IgD-negative memory B cell (primary cell): ENCODE measurements around the gene GABBR2. TPM values are rescaled to one million over a fixed set of nuclear protein-coding genes. Genes with fewer than 3 reads are reported as not detected.

Experiments used
- H3K27ac Mint-ChIP-seq, 3 donors: one replicate each; pipeline ENCODE4 v1.8.0; 2020 to 2022; ENCODE audit warnings: mild to moderate bottlenecking in 3 of 3, mixed read lengths in 3 of 3, moderate library complexity in 1 of 3
- H3K27me3 Mint-ChIP-seq: one replicate; pipeline ENCODE4 v1.8.0; 2021; ENCODE audit warnings: mixed read lengths
- H3K36me3 Mint-ChIP-seq: one replicate; pipeline ENCODE4 v1.8.0; 2020; ENCODE audit warnings: mild to moderate bottlenecking, mixed read lengths
- H3K4me1 Mint-ChIP-seq, 3 donors: one replicate each; pipeline ENCODE4 v1.8.0; 2020 to 2022; ENCODE audit warnings: mixed read lengths in 3 of 3, mild to moderate bottlenecking in 1 of 3
- H3K4me3 Mint-ChIP-seq, 4 donors: one replicate each; pipeline ENCODE4 v1.8.0; 2020 to 2022; ENCODE audit warnings: mild to moderate bottlenecking in 4 of 4, mixed read lengths in 4 of 4, moderate library complexity in 3 of 4
- H3K9me3 Mint-ChIP-seq, 3 donors: one replicate each; pipeline ENCODE4 v1.8.0; 2020 to 2021; ENCODE audit warnings: mixed read lengths in 3 of 3, mild to moderate bottlenecking in 1 of 3
- polyA plus RNA-seq: library from polyadenylated mRNA; unstranded; fragments of 300-500 nt; fragmentation: Illumina TruSeq; gene quantifications from one replicate; pipeline ENCODE4 v1.2.3, GENCODE V29; 2021

The GABBR2 gene
- polyA plus RNA-seq, 1 donor from 2014 or later: not detected

DNA sequence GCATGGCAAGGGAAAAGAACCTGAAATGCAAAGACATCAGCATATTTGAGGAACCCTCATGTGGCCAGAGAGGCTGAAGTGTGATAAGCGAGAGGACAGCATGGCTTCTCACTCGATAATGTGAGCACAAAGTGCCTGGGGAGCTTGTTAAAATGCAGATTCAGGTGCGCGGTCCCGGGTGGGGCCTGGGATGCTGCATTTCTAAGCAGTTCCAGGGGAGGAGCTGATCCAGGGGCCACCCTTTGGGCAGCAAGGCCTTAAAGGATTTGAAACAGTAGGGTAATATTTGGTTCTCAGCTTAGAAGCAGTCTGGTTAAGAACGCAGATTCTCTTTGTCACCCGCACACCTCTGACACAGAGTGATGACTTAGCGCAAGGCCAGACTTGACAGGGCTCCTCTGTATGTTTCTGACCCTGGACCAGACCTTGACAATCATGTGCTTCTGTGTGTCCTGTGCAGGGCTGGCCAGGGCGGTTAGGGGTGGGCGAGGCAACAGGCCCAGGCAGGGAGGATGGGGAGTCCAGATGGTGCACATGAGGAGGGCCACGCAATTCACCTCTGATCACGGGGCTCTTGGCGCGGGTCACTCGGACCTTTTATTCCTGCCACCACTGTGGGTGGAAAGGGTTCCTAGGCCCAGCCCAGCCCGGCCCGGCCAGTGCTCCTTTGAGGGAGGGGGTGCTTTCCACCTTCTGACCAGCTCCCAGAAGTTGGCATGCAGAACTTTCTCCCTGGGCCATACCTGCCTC lies 390.5 kb downstream of the GABBR2 start:
- H3K27ac Mint-ChIP-seq: no peak overlapping the region
- H3K4me1 Mint-ChIP-seq: peaks cover 0 to 2% (median 2%) of the 10 kb centered on the region in 3 donors
- H3K36me3 Mint-ChIP-seq: no peaks in the 10 kb centered on the region
- no peak overlapping the region for H3K4me3 Mint-ChIP-seq
- peaks cover 3% of the 10 kb centered on the region for H3K27me3 Mint-ChIP-seq
- H3K9me3 Mint-ChIP-seq: no peaks in the 10 kb centered on the region

DNA sequence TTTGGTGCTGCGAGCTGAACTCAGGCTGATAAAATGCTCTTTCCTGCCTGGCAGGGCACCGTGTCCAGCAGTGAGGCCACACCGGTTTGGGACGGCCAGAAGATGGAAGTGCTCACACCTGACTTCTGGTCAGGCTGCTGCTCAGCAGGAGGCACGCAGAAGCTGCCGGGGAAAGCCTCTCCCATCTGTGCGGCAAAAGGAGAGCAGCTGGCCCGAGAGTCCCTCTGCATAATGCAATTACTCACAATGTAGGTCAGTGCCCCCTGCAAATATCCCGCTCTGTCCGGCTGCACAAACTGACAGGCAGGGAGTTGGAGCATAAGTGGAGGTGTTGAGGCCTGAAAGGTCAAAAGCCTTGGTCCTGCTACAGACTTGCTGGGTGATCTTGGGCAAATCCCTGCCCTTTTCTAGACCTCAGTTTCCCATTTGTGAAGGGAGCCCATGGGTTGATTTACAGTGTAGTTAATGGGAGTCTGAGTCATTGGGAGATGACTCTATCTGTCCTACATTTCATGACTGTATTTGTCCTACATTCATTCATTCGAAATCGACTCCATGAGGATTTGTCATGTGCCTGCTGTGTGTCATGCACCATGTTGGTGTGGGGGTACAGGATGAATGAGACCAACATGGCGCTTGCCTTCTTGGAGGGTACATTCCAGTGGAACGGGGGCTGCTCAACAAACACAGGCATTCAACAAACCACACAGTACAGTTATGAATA lies 391.4 kb downstream of the GABBR2 start:
- peaks cover 3% of the 10 kb centered on the region for H3K27me3 Mint-ChIP-seq
- H3K27ac Mint-ChIP-seq: no peak overlapping the region
- H3K36me3 Mint-ChIP-seq: no peaks in the 10 kb centered on the region
- H3K4me3 Mint-ChIP-seq: no peak overlapping the region
- H3K4me1 Mint-ChIP-seq: peaks cover 0 to 2% (median 2%) of the 10 kb centered on the region in 3 donors
- no peaks in the 10 kb centered on the region for H3K9me3 Mint-ChIP-seq

DNA sequence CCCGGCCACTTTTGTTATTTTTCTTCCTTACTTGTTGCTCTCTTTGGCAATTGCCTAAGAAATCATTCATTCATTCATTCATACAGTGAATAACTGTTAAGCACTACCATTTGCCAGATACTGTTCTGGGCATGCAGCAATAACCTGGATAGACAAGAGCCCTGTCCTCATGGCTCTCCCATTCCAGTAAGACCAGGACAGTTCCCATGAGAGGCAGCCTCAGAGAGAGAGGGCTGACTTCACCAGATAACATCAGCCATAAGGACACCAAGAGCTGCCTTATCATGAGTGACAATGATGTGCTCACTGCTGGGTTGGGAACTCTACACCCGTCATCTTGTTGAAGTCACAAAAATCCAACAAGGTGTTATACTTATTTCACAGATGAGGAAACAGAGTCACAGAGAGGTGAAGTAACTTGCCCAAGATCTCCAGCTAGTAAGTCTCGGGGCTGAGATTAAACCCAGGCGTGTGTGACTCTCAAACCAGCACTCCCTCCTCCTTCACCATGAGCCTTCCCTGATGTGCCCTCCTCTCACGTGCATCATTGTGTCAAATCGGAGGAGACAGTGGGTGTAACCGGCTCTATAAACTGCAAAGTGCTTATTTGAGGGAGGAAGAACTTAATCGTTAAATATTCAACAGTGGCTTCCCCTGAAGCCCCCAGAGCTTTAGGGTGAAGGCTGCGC lies 392.1 kb downstream of the GABBR2 start:
- Mint-ChIP-seq H3K27me3 (peaks cover 3% of the 10 kb centered on the region), H3K9me3 (no peaks in the 10 kb centered on the region), H3K4me1 (peaks cover 0 to 2% (median 2%) of the 10 kb centered on the region in 3 donors), H3K27ac (no peak overlapping the region), H3K4me3 (no peak overlapping the region), H3K36me3 (no peaks in the 10 kb centered on the region)

DNA sequence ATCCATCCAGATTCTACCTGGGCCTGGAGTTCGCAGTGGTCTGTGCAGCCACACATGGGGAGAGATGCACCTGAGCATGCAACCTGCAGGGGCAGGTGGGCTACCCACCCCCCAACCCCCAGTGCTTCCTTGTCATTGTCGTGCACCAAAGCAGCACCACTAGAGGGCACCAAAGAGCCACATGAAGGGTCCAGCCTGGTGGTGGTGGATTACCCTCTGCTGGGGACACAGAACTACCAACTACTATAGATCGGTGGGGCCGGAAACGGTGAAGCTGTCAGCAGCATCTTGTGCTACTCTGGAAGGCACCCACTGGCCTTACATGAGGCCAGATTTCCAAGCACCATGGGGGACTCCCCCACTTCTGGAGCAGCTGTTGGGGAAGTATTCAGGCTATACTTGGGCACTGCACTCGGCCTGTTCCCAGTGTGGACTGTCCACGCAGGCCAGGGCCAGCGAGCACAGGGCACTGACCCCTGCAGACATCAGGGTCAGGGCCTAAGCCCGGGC lies 393.1 kb downstream of the GABBR2 start:
- no peaks in the 10 kb centered on the region for H3K9me3 Mint-ChIP-seq

DNA sequence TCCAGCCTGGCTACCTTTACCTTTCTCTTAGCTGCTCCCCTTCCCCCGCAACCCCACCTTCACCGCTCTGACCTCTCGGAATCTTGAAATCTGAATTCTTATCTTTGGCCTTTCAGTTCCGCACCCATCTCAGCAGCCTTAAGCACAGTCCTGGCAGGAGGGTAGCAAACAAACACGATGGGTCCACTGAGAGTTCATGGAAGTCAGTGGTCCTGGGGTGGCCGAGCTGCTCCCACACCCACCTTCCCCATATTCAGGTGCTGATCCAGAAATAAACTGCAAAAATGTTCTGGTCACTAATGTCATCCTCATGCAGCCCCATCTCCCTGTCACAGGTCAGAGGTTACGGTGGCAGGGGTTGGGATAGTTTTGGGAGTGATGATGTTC lies 393.7 kb downstream of the GABBR2 start:
- peaks cover 0 to 2% (median 2%) of the 10 kb centered on the region in 3 donors for H3K4me1 Mint-ChIP-seq

More for the DNA sequence above, 393.1 kb downstream of the GABBR2 start:
- no peak overlapping the region for H3K27ac Mint-ChIP-seq
- H3K4me1 Mint-ChIP-seq: peaks cover 0 to 2% (median 2%) of the 10 kb centered on the region in 3 donors
- H3K4me3 Mint-ChIP-seq: no peak overlapping the region
- H3K36me3 Mint-ChIP-seq: no peaks in the 10 kb centered on the region
- peaks cover 3% of the 10 kb centered on the region for H3K27me3 Mint-ChIP-seq

DNA sequence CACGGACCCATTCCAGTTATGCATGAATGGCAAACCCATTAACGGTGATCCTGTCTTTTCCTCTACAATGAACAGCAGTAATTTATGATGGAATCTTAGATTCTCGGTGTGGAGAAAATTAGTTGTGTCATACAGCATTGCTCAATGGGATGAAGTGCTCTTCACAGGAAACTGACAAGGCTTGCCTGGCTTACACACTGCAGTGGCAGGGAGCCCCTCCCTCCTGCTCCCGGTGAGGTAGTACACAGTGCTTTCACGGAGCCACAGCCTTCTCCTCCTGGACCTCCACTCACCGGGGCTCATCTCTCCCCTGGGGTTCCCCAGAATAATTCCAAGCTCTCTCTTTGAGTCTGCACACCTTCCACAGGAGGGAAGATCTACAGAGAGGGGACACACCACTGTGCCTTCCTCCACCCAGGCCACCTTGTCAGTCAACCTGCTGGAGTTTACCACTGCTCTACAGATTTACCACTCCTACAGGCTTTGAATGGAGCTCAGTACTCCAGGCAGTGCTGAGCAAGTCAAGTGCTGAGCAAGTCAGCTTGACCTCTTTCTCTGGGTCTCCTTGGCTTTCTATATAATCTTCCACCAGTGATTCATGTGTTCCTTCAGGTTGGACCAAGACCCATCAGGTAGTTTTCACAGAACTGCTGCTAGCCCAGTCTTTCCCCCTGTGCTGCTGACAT lies 394.2 kb downstream of the GABBR2 start:
- H3K27me3 Mint-ChIP-seq: peaks cover 3% of the 10 kb centered on the region
- no peak overlapping the region for H3K4me3 Mint-ChIP-seq
- no peaks in the 10 kb centered on the region for H3K36me3 Mint-ChIP-seq
- H3K4me1 Mint-ChIP-seq: peaks cover 0 to 2% (median 2%) of the 10 kb centered on the region in 3 donors
- H3K9me3 Mint-ChIP-seq: no peaks in the 10 kb centered on the region
- no peak overlapping the region for H3K27ac Mint-ChIP-seq

More for the DNA sequence above, 393.7 kb downstream of the GABBR2 start:
- Mint-ChIP-seq H3K9me3 (no peaks in the 10 kb centered on the region), H3K27ac (no peak overlapping the region), H3K36me3 (no peaks in the 10 kb centered on the region), H3K4me3 (no peak overlapping the region), H3K27me3 (peaks cover 3% of the 10 kb centered on the region)

DNA sequence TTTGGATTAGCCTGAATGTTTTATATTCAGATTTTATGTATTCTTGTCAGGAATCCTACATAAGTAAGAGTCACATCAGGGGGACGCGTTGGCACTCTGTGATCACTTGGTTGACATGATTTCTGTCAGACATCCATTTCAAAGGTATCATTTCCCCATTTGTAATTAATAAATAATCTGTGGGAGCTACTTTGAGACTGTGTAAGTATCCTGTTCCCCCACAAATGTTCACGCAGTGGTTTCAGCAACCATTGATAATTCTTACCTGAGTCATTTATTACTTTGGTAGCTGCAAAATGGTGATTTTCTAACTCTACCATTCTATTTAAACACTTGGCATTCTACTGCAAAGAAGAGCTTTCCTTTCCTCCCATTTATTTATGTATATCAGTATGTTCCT lies 396.4 kb downstream of the GABBR2 start:
- H3K4me3 Mint-ChIP-seq: no peak overlapping the region
- no peaks in the 10 kb centered on the region for H3K9me3 Mint-ChIP-seq
- H3K4me1 Mint-ChIP-seq: peaks cover 0 to 2% (median 2%) of the 10 kb centered on the region in 3 donors
- peaks cover 3% of the 10 kb centered on the region for H3K27me3 Mint-ChIP-seq
- no peak overlapping the region for H3K27ac Mint-ChIP-seq
- no peaks in the 10 kb centered on the region for H3K36me3 Mint-ChIP-seq

DNA sequence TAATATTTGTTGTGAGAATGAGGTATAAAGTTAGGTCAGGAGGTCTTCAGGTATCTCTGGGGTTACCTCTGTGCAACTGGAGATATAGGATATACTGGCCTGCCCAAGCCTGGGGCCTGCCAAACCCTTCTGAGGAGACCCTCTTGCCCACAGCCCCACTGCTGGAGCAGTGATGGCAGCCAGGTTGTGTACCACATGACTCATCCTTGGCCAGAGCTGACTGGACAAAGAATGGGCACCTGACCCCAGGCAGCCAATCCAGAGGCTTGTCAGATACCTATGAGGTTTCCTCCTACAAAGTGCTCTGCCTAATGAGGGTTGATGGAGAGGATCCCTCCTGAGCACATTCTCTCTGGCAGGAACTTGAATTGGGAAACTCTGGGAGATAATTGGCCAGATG lies 397.2 kb downstream of the GABBR2 start:
- Mint-ChIP-seq H3K4me1 (peaks cover 0 to 2% (median 2%) of the 10 kb centered on the region in 3 donors), H3K27me3 (peaks cover 3% of the 10 kb centered on the region), H3K27ac (no peak overlapping the region), H3K9me3 (no peaks in the 10 kb centered on the region), H3K4me3 (no peak overlapping the region), H3K36me3 (no peaks in the 10 kb centered on the region)

DNA sequence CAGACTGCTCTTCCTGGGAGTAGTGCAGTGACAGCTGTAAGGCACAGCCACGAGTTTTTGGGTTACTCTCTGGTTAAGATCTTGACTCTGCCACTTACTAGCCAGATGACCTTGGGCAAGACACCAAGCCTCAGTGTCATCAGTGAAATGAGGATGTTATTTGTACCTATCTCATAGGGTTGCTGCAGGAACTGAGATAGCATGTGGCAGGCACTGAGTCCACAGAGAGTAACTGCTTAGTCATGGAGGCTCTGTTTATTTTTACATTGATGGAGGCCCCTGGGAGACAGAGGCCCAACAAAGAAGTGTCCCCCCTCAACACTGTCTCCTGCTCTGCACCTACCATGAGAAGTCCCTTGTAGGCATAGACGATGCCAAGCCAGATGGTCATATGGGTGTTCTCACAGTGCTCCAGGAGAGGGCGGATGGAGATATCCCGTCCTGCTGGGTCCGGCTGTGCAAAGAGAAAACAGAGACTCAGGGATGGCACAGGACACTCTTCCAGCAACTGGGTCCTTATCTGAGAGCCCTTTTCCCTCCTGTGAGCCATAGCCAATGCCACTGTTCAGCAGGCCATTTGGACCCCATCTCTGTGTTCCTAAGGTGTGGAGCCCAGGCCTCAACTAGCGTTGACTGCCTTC lies 397.9 kb downstream of the GABBR2 start:
- H3K4me3 Mint-ChIP-seq: no peak overlapping the region
- no peak overlapping the region for H3K27ac Mint-ChIP-seq

DNA sequence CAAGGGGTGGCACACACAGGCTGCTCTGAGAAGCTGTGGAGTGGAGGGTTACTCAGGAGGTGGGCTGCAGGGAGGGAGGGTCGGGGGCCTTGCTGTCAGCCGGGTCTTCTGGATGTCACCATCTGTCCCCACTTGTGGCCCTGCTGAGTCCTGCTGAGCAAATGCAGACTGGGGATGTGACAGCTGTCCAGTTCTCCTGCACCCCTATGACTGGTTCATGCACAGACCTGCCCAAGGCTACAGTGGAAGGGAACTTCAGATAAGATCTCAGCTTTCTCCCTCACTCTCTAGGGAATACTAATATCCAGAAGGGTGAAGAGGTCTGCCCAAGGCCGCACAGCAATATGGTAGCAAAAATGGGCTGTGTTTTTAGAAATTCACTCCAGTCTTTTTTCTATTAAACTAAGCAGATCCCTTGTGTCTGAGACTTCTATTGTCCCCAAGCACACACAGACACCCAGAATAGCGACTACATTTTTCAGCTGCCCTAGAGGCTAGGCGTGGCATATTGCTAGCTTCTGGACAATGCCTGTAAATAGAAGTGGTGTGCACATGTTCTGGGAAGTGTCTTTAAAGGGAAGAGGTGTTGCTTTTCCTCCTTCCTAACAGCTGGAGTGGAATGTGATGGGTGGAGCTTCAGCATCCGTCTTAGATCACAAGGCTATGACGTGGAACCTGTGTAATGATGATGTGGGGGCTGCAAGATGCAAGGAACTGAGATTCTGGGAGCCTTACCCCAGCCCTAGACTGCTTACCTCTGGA lies 402.2 kb downstream of the GABBR2 start:
- Mint-ChIP-seq H3K27ac (no peak overlapping the region), H3K27me3 (no peaks in the 10 kb centered on the region), H3K36me3 (no peaks in the 10 kb centered on the region), H3K4me1 (no peaks in the 10 kb centered on the region), H3K4me3 (no peak overlapping the region), H3K9me3 (no peaks in the 10 kb centered on the region)

More for the DNA sequence above, 397.9 kb downstream of the GABBR2 start:
- H3K36me3 Mint-ChIP-seq: no peaks in the 10 kb centered on the region
- H3K4me1 Mint-ChIP-seq: peaks cover 0 to 2% (median 2%) of the 10 kb centered on the region in 3 donors
- peaks cover 3% of the 10 kb centered on the region for H3K27me3 Mint-ChIP-seq
- H3K9me3 Mint-ChIP-seq: no peaks in the 10 kb centered on the region

DNA sequence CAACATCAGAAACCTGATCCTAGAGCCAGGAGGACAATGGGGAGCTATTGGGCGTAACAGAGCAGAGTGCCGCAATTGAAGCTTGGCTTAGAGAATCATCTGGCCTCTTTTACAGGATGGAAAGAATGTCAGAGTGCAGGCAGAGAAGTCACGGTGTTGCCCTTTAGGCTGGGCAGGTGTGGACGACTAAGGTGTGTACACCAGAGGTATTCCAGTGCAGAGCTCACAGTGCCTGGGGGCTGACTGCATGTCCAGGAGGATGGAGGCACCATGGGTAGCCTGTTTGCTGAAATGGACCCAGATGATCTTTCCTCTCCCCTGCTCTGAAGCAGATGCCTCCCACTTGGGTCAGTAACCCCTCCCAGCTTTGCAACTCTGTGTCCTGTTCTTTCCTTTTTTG lies 404.4 kb downstream of the GABBR2 start:
- Mint-ChIP-seq H3K27me3 (no peaks in the 10 kb centered on the region), H3K4me3 (no peak overlapping the region), H3K27ac (no peak overlapping the region), H3K9me3 (no peaks in the 10 kb centered on the region), H3K36me3 (no peaks in the 10 kb centered on the region), H3K4me1 (no peaks in the 10 kb centered on the region)

DNA sequence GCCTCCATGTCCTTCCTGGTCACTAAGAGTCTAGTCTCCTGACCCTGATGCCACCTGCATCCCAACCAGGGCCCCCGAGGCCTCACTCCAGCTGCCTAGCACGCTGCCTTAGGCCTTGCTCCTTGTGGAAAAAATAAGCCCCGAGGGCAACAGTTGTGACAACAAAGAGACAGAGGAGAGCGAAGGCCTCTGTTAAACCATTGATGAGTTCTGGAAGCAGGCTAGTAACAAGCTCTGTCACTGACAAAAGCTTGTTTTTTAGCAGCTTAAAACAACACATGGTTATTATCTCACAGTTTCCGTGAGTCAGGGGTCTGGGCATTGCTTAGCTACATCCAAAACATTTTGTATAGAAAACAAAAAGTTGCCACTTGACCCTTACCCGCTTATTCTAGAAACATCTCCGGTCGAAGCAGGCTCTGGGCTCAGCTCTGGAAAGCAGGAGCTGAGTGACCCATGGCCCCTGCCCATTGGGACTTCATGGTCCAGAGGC lies 405.1 kb downstream of the GABBR2 start:
- H3K4me3 Mint-ChIP-seq: no peak overlapping the region
- no peaks in the 10 kb centered on the region for H3K4me1 Mint-ChIP-seq
- no peaks in the 10 kb centered on the region for H3K36me3 Mint-ChIP-seq
- H3K9me3 Mint-ChIP-seq: no peaks in the 10 kb centered on the region
- no peaks in the 10 kb centered on the region for H3K27me3 Mint-ChIP-seq
- H3K27ac Mint-ChIP-seq: no peak overlapping the region

DNA sequence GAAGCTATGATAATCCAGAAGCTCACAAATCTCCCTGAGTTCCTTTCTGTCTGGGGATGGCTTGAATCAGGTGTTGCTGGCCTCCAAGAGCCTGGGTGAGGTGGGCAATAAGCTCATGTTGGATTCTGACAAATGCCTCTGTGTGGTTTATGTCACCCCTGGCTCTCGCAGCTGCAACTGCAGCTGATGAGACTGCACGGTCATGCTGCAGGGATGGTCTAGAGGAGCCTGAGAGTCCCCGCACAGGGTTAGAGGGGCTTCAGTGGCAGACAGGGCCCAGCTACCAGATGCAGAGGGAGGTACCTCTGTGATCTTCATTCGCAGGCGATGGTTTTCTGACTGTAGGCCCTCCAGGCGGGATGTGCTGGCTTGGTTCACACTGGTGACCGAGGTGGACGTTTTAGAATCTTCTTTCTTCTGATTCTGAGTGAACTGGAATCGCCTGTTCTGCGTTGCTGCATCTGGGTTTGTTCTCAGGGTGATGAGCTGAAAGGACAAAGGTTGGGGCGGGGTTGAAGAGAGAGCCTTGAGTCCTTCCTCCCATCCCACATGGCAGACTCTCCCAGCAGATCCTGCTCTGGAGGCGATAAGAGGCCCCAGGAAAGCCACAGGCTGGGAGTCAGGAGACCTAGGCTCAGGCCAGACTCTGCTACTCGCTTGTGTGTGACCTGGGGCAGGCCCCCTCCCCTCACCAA lies 405.6 kb downstream of the GABBR2 start:
- no peaks in the 10 kb centered on the region for H3K4me1 Mint-ChIP-seq
- H3K27ac Mint-ChIP-seq: no peak overlapping the region
- H3K27me3 Mint-ChIP-seq: no peaks in the 10 kb centered on the region
- H3K9me3 Mint-ChIP-seq: no peaks in the 10 kb centered on the region
- H3K36me3 Mint-ChIP-seq: no peaks in the 10 kb centered on the region
- no peak overlapping the region for H3K4me3 Mint-ChIP-seq
